Esophagus squamous epithelium (tissue), 5 donors: ENCODE data around the gene HOXC13. TPM values are rescaled to one million over a fixed set of nuclear protein-coding genes. Genes with fewer than 3 reads are reported as not detected.

ENCODE experiments used
- DNase-seq: peaks from one replicate; lab custom pipeline; 2025; lab: John Stamatoyannopoulos, UW
- H3K27ac ChIP-seq, 4 donors: fragments of 200-600 bp; sonication (generic); one replicate each; pipeline ENCODE4 v1.5.1; 2016 to 2019; ENCODE audit warnings: mild to moderate bottlenecking in 1 of 4
- H3K27me3 ChIP-seq, 4 donors: fragments of 200-600 bp; sonication (generic); 1 replicate in 3 of 4; 2 replicates in 1 of 4; pipeline versions ENCODE4 v1.5.1 to v1.6.0; 2017 to 2021; ENCODE audit warnings: antibody characterized with exemption in 1 of 4
- H3K36me3 ChIP-seq, 3 donors: fragments of 200-600 bp; sonication (generic); one replicate each; pipeline ENCODE4 v1.5.1; 2016 to 2019
- H3K4me1 ChIP-seq, 3 donors: fragments of 200-600 bp; sonication (generic); one replicate each; pipeline ENCODE4 v1.5.1; 2017 to 2019
- H3K4me3 ChIP-seq, 4 donors: fragments of 200-600 bp; sonication (generic); 1 replicate in 3 of 4; 2 replicates in 1 of 4; pipeline ENCODE4 v1.5.1; 2016 to 2019; ENCODE audit warnings: mild to moderate bottlenecking in 2 of 4, moderate library complexity in 1 of 4
- H3K9me3 ChIP-seq, 3 donors: fragments of 200-600 bp; sonication (generic); one replicate each; pipeline ENCODE4 v1.5.1; 2016 to 2019
- POLR2A ChIP-seq, 4 donors: fragments of 450-650 bp; IDR thresholded peaks; one replicate each; pipeline ENCODE4 v1.6.1; 2017; ENCODE audit warnings: antibody characterized with exemption in 4 of 4, mild to moderate bottlenecking in 4 of 4, moderate library complexity in 3 of 4
- WGBS, 2 donors: methylation state at CpG; one replicate each; pipeline ENCODE4 v1.1.5; 2018; 5-methylcytosine and 5-hydroxymethylcytosine counted together
- intact Hi-C: fragments of 100-400 bp; cut with DNase I; formaldehyde crosslinking; loops from one replicate; pipeline ENCODE4 v1.15.0; 2022
- total RNA-seq, 4 donors: library from RNA; depleted of rRNA; stranded (reverse); fragments of >200 nt; gene quantifications; one replicate each; pipeline ENCODE4 v1.1.0, GENCODE V29; 2016
- TF ChIP-seq, protein P1 (sequence below), 6 experiments: fragments of 450-650 bp in 4 of 6; fragments of 200-600 bp in 2 of 6; sonication (generic) in 2 of 6; IDR thresholded peaks; one replicate each; pipeline ENCODE4 v1.5.1; 2016 to 2019; ENCODE audit warnings: antibody characterized with exemption in 6 of 6, mild to moderate bottlenecking in 4 of 6, moderate library complexity in 4 of 6
- donor health status: DM: yes; HTN: yes; CAD: no.

HOXC13 gene
- total RNA-seq, 4 donors from 2014 or later, result 0.83 TPM; not detected in 3

DNA sequence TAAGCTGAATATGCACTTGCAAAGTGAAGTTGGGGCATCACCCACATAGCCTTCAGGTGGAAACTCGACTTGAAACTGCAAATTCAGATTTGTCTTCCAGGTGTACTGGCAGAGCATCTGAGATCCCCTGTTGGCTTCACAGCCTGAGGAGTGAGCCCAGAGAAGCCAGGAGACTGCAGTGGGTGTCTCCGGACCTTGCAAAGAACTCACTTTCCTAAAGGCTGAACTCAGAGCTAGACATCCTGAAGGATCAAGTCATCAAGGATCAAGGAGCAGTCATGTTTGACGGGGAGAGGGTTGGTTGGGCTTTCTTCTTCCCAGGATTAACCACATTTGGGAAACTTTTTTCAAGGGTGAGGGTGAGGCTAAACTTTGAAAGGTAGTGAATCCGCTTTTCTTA, 9.1 kb upstream of the HOXC13 start:
- intact Hi-C loops, result no loop called here
- Histone ChIP-seq H3K27ac (no peak overlapping the region), H3K36me3 (no peaks in the 10 kb centered on the region), H3K4me1 (peaks cover 0 to 9% (median 0%) of the 10 kb centered on the region in 3 donors), H3K4me3 (no peak overlapping the region), H3K9me3 (no peaks in the 10 kb centered on the region), H3K27me3 (peaks cover 22 to 100% (median 63%) of the 10 kb centered on the region in 4 donors)
- no peak for DNase-seq
- 25 to 35% methylated on average over 4 of the region's 4 CpGs for WGBS, 2 donors
- TF ChIP-seq, protein P1, sequence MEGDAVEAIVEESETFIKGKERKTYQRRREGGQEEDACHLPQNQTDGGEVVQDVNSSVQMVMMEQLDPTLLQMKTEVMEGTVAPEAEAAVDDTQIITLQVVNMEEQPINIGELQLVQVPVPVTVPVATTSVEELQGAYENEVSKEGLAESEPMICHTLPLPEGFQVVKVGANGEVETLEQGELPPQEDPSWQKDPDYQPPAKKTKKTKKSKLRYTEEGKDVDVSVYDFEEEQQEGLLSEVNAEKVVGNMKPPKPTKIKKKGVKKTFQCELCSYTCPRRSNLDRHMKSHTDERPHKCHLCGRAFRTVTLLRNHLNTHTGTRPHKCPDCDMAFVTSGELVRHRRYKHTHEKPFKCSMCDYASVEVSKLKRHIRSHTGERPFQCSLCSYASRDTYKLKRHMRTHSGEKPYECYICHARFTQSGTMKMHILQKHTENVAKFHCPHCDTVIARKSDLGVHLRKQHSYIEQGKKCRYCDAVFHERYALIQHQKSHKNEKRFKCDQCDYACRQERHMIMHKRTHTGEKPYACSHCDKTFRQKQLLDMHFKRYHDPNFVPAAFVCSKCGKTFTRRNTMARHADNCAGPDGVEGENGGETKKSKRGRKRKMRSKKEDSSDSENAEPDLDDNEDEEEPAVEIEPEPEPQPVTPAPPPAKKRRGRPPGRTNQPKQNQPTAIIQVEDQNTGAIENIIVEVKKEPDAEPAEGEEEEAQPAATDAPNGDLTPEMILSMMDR (IDR thresholded peaks at IDR 0.05), result no peak
- TF ChIP-seq POLR2A (IDR thresholded peaks at IDR 0.05), result no peak

DNA sequence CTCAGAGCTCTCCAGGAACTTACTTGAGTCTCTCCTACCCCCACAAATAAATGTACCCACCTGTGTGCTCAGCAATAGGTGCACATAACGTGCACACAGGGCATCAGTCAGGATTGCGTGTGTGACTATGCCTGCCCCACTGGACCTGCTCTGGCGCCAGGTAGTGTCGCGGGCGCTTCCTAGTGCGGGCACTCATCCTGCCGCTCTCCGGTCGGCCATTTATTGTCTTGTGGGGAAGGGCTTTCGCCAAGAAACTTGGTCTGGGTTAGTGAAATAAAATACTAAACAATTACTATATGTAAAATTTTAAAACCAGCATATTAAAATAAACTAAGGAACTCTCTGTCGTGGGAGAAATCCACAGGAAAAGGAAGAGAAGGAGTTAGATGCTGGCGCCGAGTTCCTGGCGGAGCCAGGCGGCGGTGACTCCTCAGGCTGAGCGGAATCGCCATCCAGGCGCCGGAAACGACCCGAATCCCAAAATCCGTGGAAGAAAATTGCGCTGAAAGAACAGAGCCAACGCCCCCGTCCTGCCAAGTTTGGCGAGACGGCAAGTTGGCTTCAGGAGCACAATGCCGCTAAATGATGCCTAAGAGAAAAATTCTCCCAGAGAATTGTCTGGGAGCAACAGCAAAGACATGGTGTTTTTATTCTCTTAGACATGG, 7.9 kb upstream of the HOXC13 start:
- Histone ChIP-seq H3K27me3 (peaks cover 23 to 100% (median 70%) of the 10 kb centered on the region in 4 donors), H3K27ac (no peak overlapping the region), H3K4me1 (peaks cover 4 to 15% (median 5%) of the 10 kb centered on the region in 3 donors), H3K36me3 (no peaks in the 10 kb centered on the region), H3K4me3 (no peak overlapping the region), H3K9me3 (no peaks in the 10 kb centered on the region)
- 17 to 20% methylated on average over 19 to 30 of the region's 30 CpGs for WGBS, 2 donors
- TF ChIP-seq, protein P1 (IDR thresholded peaks at IDR 0.05), result no peak
- TF ChIP-seq POLR2A (IDR thresholded peaks at IDR 0.05), result no peak
- DNase-seq, result no peak
- intact Hi-C loops, result no loop called here

DNA sequence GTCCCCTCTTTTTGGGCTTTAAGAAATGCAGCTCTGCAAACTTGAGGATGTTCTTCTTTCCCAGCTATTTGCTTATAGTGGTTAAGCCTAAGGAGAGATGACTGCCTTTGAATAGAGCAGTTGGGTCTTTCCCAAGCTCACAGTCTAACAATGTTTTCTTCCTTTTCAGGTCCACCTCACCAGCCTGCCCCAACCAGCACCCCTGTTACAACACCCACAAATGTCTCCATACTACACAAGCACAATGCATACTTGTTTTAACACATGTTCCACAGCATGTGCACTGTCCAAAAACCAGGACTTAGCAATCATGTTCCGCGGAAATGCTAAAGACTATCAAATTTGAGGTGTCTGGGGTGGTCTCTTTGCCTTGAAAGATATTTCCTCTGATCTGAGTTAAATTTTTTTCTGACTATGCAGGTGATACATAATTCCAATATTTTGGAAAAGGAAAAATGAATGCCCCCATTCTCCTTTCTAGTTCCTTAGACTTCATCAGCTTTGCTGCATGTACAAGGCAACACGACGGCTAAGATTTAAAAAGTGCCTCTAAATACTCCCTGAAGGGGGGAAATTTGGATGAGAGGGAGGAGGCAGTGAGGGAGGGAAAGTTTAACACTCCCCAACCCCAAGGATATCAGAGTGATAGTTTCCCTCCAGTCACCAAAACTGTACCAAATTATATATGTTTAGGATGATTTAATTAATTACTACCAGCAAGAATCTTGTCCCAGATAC, 6.6 kb upstream of the HOXC13 start:
- Histone ChIP-seq H3K27ac (no peak overlapping the region), H3K4me3 (no peak overlapping the region), H3K9me3 (no peaks in the 10 kb centered on the region), H3K27me3 (peaks cover 31 to 100% (median 71%) of the 10 kb centered on the region in 4 donors), H3K36me3 (no peaks in the 10 kb centered on the region), H3K4me1 (peaks cover 5 to 18% (median 8%) of the 10 kb centered on the region in 3 donors)
- intact Hi-C loops, result no loop called here
- TF ChIP-seq, protein P1 (IDR thresholded peaks at IDR 0.05), result no peak
- TF ChIP-seq POLR2A (IDR thresholded peaks at IDR 0.05), result no peak
- 43 to 54% methylated on average over 4 of the region's 4 CpGs for WGBS, 2 donors
- DNase-seq, result no peak

DNA sequence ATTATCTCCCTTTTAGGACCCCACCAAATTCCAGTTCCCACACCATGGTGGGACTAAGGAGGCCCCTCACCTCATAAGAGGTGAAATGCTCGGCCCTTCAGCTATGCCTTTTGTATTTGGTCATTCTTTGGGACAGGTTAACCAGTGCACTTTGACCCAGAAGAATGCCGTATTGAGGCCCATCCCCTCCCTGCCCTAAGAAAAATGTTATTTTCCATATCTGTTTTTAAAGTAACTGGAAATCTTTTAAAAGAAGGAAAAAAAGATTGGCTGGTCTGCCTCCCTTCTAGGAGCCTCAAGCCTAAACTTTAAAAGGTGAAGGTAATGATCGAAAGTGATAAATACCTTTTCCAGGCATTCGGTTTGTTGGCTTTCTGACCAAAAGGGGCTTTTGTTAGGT, 5.7 kb upstream of the HOXC13 start:
- H3K4me1 ChIP-seq, result peaks cover 5 to 14% (median 8%) of the 10 kb centered on the region in 3 donors
- H3K4me3 ChIP-seq, result no peak overlapping the region
- H3K36me3 ChIP-seq, result no peaks in the 10 kb centered on the region
- intact Hi-C loops, result no loop called here
- H3K9me3 ChIP-seq, result no peaks in the 10 kb centered on the region
- no peak for DNase-seq
- no peak for TF ChIP-seq POLR2A (IDR thresholded peaks at IDR 0.05)
- TF ChIP-seq, protein P1 (IDR thresholded peaks at IDR 0.05), result no peak
- H3K27me3 ChIP-seq, result peaks cover 26 to 100% (median 70%) of the 10 kb centered on the region in 4 donors
- no peak overlapping the region for H3K27ac ChIP-seq
- 50 to 61% methylated on average over 4 of the region's 4 CpGs for WGBS, 2 donors
